ENCODE data around the gene AHRR.

DNA sequence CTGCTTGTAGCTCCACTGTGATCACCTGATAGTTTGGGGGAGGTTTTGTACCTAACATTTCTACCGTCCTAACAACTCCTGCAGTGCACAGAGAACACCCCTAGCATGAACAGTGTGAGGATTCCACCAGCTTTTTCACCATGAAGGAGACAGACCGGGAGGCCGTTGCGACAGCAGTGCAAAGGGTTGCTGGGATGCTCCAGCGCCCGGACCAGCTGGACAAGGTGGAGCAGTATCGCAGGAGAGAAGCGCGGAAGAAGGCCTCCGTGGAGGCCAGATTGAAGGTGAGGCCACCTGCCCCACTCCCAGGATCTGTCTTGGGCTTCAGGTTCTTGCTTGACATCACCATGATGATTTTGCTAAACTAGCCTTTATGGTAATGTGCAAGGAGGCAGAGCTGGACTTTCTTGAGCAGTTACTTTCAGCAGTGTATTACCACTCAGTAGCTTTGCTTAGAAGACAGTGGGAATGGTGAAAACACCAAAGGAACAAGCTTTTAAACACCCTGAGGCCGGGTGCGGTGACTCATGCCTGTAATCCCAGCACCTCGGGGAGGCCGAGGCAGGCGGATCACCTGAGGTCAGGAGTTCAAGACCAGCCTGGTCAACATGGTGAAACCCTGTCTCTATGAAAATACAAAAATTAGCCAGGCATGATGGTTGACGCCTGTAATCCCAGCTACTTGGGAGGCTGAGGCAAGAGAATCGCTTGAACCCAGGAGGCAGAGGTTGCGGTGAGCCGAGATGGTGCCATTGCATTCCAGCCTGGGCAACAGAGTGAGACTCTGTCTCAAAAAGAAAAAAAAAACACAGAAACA, 124.8 kb downstream of the AHRR start:
- TF ChIP-seq, protein P1, sequence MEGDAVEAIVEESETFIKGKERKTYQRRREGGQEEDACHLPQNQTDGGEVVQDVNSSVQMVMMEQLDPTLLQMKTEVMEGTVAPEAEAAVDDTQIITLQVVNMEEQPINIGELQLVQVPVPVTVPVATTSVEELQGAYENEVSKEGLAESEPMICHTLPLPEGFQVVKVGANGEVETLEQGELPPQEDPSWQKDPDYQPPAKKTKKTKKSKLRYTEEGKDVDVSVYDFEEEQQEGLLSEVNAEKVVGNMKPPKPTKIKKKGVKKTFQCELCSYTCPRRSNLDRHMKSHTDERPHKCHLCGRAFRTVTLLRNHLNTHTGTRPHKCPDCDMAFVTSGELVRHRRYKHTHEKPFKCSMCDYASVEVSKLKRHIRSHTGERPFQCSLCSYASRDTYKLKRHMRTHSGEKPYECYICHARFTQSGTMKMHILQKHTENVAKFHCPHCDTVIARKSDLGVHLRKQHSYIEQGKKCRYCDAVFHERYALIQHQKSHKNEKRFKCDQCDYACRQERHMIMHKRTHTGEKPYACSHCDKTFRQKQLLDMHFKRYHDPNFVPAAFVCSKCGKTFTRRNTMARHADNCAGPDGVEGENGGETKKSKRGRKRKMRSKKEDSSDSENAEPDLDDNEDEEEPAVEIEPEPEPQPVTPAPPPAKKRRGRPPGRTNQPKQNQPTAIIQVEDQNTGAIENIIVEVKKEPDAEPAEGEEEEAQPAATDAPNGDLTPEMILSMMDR (IDR thresholded peaks at IDR 0.05; ENCODE audit: insufficient read depth, low read depth, low read length): no peak
- TF ChIP-seq EZH2 (IDR thresholded peaks at IDR 0.05; ENCODE audit: insufficient read depth, low read length): no peak
